Measurements from ENCODE around the gene RSRC1.

GRCh38 chr3:158430448-158430847 lies 320.6 kb downstream of the RSRC1 start:
- TF ChIP-seq POLR2AphosphoS5 (IDR thresholded peaks at IDR 0.05; ENCODE audit: insufficient read depth in 1 of 2, low read depth in 1 of 2) (no peak), POLR2A (IDR thresholded peaks at IDR 0.05) (no peak)
- TF ChIP-seq, protein P1, sequence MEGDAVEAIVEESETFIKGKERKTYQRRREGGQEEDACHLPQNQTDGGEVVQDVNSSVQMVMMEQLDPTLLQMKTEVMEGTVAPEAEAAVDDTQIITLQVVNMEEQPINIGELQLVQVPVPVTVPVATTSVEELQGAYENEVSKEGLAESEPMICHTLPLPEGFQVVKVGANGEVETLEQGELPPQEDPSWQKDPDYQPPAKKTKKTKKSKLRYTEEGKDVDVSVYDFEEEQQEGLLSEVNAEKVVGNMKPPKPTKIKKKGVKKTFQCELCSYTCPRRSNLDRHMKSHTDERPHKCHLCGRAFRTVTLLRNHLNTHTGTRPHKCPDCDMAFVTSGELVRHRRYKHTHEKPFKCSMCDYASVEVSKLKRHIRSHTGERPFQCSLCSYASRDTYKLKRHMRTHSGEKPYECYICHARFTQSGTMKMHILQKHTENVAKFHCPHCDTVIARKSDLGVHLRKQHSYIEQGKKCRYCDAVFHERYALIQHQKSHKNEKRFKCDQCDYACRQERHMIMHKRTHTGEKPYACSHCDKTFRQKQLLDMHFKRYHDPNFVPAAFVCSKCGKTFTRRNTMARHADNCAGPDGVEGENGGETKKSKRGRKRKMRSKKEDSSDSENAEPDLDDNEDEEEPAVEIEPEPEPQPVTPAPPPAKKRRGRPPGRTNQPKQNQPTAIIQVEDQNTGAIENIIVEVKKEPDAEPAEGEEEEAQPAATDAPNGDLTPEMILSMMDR (IDR thresholded peaks at IDR 0.05): no peak
